HG03066 (cell line): Measurements from ENCODE around the gene LRRC25.
"Not testable (repeated sequence)": the region's sequence is repeated elsewhere in the genome, so short reads cannot be mapped to it uniquely, and the experiment has no call there.

ENCODE experiments used
- ATAC-seq: cut with Tn5 transposase; IDR thresholded peaks from one replicate; pipeline ENCODE4 v1.9.1; 2021; ENCODE audit warnings: low read depth; ENCODE audit not compliant: unreplicated experiment

The LRRC25 gene

DNA sequence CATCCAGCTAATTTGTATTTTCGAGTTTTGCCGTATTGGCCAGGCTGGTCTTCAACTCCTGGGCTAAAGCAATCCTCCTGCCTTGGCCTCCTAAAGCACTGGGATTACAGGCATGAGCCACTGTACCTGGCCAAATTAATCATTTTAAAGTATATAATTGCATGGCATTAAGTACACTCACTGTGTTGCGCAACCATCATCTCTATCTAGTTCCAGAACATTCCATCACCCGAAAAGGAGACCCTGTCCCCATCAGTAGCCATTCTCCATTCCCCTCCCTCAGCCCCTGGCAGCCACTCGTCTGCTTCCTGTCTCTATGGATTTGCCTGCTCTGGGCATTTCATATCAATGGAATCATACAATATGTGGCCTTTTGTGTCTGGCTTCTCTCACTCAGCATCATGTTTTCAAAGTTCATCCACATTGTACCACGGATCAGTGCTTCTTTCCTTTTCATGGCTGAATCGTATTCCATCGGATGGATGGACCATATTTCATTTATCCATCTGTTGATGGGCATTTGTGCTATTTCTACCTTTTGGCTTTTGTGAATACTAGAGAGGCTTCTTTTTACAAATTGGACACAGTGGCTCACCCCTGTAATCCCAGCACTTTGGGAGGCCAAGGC lies 43.9 kb downstream of the LRRC25 start:
- ATAC-seq, result no peak

DNA sequence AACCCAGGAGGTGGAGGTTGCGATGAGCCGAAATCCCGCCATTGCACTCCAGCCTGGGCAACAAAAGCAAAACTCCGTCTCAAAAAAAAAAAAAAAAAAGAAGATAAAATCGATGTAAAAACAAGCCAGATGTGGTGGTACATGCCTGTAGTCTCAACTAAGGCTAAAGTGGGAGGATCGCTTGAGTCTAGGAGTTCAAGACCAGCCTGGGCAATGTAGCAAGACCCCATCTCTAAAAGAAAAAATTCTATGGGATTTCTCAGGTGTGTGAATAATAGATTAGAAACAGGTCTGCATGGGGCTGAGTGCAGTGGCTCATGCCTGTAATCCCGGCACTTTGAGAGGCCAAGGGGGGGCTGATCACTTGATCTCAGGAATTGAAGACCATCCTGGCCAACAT lies 45.9 kb downstream of the LRRC25 start:
- no peak for ATAC-seq

DNA sequence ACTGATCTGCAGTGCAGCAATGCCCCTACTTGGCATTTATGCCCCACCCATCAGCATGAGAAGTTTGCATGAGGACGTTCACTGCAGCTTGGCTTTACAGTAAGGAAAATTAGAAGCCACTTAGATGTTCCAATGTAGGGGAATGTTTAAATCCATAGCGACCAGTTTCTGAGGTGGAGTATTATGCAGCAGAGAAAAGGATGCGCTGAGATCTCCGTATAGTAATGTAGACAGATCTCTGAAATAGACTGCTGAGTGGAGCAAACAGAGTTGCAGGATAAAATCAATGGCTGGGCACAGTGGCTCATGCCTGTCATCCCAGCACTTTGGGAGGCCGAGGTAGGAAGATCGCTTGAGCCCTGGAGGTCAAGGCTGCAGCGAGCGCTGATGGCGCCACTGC lies 46.9 kb downstream of the LRRC25 start:
- no peak for ATAC-seq

DNA sequence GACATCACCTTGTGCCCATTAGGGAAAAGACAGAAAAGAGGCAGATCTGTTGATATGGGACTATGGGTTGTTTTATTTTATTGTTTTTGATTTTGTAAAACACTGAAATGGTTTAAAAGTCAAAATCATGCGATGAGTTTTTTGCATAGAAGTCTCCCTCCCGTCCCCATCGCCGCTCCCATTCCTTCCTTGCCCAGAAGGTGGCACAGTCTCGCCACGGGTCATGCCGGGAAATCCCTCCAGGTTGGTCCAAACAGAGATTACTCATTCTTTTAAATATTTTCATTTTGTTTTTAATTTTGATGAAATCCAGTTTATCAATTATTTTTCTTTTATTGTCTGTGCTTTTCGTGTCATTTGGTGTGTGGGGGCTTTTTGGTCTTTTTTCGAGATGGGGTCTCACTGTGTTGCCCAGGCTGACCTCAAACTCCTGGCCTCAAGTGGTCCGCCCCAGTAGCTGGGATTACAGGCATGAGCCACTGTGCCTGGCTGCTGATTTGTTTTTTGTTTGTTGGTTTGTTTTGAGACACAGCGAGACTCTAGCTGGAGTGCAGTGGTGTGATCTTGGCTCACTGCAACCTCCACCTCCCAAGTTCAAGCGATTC lies 47.8 kb downstream of the LRRC25 start:
- no peak for ATAC-seq

DNA sequence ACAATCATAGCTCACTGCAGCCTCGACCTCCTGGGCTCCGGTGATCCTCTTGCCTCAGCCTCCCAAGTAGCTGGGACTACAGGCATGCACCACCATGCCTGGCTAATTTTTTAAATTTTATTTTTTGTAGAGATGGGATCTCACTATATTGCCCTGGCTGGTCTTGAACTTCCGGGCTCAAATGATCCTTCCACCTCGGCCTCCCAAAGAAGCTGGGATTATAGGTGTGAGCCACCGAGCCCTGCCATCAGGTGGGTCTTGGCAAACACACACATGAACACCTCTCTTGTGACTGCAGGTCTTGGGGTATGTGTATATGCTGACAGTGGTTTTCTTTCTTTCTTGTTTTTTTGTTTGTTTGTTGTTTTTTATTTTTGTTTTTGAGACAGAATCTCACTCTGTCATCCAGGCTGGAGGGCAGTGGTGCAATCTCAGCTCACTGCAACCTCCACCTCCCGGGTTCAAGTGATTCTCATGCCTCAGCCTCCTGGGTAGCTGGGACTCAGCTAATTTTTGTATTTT lies 48.5 kb downstream of the LRRC25 start:
- ATAC-seq, result not testable (repeated sequence)

DNA sequence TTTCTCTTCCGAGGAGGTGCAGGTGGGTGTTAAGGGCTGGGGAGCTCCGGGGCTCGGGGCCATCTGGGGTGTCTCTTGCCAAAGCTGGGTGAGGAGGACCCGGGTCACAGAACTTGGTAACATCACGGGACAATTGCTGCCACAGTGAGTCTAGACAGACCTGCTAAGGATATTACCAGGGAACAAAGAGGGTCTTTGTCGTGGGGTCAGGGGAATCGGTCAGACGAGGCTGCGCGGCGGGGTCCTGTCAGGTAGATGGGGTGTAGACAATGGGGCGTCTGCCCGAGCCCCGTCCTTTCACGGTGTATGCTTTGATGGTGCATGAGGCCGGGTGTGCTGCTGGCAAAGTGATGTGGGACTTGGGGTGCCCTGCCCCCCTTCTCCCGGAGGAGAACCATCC lies 49.3 kb downstream of the LRRC25 start:
- no peak for ATAC-seq

DNA sequence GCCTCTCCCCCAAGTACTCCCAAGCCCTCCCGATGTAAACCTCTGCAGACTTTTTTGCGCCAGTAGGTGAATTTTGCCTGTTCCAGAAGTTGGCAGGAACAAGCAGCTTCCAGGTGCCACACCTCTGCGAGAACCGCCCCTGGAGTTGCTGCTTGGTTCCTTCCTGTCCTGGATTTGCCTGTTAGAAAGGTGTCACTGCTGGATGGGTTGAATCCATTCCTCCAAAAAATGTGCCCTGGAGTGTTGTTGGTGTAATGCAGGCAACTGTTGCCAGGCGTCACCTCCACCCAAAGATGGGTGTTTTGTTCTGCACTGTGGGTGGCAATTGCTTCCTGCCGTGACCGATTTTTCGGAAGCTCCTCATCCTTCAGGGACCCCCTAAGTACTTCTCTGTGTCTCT lies 51.3 kb downstream of the LRRC25 start:
- ATAC-seq, result no peak

DNA sequence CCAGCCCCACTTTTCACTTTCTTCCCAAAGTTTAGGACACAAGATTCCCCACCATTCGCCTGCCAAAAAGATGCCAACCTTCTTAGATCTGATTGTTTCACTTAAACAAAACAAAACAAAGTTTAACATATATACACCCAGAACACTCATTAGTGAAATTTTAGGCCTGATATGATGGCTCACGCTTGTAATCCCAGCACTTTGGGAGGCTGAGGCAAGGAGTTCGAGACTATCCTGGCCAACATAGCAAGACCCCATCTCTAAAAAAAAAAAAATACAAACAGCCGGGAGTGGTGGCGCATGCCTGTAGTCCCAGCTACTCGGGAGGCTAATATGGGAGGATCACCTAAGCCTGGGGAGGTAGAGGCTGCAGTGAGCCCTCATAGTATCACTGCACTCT lies 52.1 kb downstream of the LRRC25 start:
- ATAC-seq, result no peak

DNA sequence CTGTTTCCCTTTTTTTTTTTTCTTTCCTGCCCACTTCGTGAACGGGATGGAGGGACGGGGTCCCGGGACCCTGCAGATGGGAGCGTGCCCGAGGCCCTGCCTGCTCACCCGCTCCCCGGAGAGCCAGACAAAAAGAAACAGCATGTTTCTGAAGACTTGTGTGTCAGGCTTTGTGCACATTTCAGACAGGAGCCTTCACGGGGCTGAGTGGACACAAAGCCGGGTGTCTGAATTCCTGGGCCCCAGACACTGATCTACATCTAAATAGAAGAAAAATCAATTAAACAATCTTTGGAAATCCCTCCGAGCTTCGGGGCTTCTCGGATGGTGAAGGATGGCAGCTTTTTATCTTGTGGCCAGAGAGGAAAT lies 52.9 kb downstream of the LRRC25 start:
- no peak for ATAC-seq

DNA sequence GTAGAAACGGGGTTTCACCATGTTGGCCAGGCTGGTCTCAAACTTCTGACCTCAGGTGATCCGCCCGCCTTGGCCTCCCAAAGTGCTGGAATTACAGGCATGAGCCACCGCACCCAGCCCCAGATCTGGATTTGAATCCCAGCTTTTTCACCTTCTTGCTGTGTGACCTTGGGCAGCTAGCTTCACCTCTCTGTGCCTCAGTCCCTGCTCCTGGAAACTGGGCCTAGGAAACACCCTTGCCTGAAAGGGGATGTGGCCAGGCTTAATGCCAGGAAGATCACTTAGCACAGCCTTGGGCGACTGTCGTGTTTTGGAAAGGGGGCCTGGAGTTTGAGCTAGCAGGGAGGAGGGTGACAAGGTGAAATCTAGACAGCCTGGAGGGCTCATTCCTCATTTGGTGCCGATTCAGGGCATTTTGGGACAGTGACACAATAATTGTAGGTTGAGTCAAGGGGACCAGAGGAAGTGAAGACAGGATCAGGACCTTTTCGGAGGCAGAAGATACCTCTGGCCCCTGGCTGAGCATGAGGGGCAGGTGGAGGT lies 55.3 kb downstream of the LRRC25 start:
- ATAC-seq, result no peak
